NCI-H345 (cell line): ENCODE results near the gene RASL12.
"Not testable (repeated sequence)": the region's sequence is repeated elsewhere in the genome, so short reads cannot be mapped to it uniquely, and the experiment has no call there.

Experiments used
- DNase-seq: peaks from one replicate; lab custom pipeline; 2025; lab: John Stamatoyannopoulos, UW

The RASL12 gene

DNA sequence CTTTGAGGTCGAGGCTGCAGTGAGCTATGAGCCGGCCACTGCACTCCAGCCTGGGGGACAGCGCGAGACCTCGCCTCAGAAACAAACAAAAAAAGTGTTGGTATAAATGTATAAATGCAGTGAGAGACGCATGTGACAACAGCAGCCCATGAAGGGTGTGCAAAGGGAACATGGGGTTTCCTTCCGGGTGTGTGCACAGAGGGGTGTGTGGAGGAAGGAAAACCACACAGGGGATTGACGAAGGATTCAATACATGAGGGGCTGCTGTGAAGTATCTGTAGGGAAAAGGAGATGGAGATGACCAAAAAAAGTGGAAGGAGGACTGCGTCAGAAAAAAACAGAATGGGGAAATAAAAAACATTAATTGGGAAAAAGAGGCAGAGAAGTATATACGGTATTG is 39.5 kb downstream of the RASL12 start:
- DNase-seq: no peak

DNA sequence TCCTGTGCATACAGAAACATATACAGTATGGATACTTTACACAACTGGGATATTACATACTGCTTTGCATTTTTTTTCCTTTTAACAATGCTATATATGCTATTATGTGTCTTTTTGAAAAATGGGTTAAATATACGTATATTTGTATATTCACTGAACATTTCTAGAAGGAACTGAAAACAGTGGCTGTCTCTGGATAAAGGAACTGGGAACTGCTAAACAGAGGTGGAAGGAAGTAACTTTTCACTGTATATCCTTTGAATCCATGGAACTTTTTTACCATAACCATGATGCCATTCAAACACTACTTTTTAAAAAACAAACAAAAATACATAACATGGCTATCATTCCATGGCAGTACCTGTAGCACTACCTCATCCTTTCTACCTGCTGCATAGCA is 40.2 kb downstream of the RASL12 start:
- DNase-seq: no peak

DNA sequence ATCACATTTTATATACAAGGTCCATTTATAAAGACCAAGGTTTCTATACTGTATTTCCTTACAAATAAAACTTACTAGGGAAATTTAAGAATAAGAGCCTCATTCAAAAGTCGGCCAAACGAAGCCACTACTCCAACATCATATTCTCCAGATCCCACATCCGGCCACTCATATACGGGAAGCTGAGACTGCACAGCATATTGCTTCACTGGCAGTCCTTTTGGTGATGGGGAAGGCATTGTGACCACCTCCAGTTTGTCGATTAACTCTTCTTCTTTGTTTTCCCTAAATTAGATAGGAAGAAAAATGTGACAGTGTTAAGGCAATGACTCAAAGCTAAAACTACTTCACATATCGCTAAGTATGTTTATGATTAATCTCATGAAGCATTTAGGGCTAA is 41.0 kb downstream of the RASL12 start:
- DNase-seq: no peak

DNA sequence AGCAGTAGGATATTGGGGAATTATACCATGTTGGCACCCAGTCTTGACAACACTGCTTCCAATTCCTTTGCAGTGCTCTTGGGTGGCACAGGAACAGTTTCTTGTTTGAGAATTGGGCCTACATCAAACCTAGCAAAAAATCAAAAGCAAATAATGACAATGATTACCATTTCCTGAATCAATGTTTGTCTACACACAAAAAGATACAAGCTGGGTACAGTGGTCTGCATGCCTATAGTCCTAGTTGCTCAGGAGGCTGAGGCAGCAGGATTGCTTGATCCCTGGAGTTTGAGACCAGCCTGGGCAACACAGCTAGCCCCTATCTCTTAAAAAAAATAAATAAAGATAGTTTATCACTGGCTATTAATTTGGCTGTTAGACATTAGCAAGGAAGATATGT is 46.3 kb downstream of the RASL12 start:
- no peak for DNase-seq

DNA sequence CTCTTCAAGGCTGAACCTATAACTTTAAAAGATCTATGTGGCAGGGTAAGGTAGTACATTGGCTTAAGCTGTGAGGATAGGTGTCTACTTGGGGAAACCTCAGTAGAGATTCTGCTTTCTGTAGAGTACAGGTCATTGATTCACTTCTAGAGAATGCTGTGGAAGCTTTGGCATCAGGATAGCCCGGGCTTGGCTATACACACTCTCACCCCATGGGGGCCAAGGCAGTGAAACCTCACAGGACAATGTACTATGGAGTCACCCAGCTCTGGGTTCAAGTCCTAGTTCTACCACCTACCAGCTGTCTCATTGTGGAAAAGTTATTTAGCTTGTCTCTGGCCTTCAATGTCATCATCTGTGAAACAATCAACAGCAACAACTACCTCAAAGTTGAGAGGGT is 47.4 kb downstream of the RASL12 start:
- no peak for DNase-seq

DNA sequence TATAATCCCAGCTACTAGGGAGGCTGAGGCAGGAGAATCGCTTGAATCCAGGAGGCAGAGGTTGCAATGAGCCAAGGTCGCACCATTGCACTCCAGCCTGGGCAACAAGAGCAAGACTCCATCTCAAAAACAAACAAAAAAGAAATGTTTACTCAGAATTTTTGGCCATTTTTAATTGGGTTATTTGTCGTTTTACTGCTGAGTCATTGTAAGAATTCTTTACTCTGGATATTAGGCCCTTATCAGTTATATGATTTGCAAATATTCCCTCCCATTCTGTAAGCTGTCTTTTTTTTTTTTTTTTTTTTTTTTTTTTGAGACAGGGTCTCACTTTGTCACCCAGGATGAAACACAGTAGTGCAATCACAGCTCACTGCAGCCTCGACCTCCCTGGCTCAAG is 56.6 kb downstream of the RASL12 start:
- not testable (repeated sequence) for DNase-seq

DNA sequence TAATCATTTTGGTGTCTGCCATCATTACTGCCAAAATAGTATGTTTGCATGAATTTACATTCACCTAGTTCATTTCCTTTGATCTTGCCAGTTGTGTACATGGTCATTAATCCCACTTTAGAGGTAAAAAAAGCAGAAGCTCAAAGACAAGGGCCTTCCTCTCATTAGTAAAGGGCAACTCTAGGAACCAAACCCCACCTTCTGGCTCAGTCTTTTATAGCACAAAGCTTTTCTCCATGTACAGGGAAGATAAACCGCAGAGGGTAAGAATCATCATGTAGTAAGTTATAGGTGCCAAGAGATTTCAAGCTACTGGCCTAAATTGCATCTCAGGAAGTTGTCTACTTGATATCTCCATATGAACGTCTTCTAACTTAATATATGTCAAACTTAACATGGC is 58.8 kb downstream of the RASL12 start:
- no peak for DNase-seq

DNA sequence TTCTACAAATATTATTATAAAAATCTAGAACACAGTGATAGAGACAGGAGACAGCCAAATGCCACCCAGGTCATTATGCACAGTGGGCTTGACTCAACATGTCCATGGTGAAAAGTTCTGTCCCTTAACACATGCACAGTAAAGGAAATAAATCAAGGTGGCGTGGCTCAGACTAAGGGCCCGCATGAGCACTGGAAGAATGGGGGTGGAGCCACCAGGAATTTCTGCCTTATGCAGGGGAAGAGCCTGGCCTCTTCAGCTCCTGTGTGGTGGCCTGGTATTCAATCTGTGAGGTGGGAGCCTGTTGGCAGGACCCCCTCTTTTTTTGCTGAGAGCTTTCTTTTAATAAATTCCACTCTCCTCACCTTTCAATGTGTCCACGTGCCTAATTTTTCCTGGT is 60.9 kb downstream of the RASL12 start:
- DNase-seq: no peak

DNA sequence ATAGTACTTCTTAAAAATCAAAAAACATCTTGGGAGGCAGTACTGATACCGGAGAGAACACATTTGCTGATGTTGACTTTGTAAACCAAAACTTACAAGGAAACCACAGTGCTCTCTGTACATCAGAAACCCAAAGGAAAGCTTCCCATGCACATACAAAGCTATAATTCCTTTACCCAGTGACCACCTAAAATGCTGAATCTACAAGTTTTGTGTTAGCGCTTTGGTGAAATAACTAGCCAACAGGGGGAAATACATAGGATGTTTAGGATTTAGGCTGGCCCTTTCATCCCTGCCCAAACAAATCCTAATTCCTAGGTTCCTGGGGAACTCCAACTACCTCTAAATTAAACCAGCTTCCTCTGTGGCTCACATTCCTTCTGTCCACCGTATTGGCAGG is 62.8 kb downstream of the RASL12 start:
- no peak for DNase-seq
